Stimulated activated CD8-positive, alpha-beta memory T cell treated with anti-CD3 and anti-CD28 coated beads, Interleukin-7, amount 100 ng/mL, for 48 hours (primary cell): ENCODE measurements around the gene METTL15.
"Not testable (repeated sequence)": the region's sequence is repeated elsewhere in the genome, so short reads cannot be mapped to it uniquely, and the experiment has no call there.

Experiments used
- DNase-seq, 2 donors: peaks; one replicate each; pipeline ENCODE4 v3.0.0-alpha.2; 2020; ENCODE audit warnings: low read depth in 1 of 2; ENCODE audit errors: extremely low read depth in 1 of 2

The METTL15 gene

DNA sequence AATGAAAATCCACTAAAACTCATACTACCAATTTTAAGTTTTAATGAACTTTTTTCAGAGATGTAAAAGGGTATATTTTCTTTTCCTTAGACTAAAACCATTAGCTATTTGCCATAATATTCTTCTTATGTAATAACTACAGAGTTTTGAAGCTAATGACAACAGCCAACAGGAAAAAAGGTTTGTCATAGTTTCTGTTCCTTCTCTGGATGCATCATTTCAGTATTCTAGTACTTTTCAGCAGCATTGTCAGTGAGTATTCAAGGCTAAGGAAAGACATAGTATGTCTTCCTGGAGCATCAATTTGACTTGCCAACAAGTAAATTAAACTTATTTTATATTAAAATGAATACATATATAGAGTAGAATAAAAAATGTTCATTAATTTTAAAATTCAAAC, 166.0 kb downstream of the METTL15 start:
- DNase-seq: no peak

DNA sequence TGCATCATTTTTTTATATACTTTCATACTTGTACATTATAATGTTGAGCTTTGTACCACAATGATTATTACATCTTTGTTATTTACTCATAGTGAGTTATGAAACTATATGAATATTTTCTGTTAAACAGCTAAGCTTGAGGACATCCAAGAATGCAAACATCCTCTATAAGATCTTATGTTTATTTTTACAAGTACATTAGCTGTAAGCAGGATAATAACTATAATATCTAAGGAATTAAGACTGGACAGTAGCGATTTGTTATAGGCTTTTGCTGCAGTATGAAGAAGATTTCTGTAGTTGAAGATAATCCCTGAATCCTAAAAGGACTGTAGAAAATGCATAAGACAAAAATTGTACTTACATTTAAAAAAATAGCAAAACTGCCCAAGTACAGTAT, 176.0 kb downstream of the METTL15 start:
- DNase-seq: no peak

DNA sequence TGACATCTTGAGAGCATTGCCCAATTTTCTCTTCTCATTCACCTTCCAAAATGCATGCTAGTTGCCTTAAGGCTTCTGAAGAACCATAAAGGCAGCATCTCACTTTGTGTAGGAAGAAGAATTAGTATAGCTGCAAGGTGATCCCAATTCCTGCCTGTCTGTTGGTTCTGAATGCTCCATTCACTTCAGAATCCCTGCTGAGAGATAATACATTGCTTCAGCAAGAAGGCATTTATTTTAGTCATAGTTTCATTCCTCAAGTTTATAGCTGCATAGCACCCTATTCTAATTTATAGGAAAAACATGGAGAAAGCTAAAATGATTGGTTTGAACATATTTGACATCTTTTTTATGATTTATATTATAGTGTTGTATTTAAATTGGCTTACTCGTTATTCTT, 181.3 kb downstream of the METTL15 start:
- DNase-seq: no peak

DNA sequence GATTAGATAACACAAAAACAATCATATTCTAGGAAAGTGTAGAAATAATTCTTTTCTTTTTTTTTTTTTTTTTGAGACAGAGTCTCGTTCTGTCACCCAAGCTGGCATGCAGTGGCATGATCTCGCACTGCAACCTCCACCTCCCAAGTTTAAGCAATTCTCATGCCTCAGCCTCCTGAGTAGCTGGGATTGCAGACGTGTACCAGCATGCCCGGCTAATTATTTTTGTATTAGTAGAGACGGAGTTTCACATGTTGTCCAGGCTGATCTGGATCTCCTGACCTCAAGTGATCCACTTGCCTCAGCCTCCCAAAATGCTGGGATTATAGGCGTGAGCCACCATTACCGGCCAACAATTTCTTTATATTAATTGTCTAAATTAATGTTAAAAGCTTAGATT, 182.8 kb downstream of the METTL15 start:
- not testable (repeated sequence) for DNase-seq

DNA sequence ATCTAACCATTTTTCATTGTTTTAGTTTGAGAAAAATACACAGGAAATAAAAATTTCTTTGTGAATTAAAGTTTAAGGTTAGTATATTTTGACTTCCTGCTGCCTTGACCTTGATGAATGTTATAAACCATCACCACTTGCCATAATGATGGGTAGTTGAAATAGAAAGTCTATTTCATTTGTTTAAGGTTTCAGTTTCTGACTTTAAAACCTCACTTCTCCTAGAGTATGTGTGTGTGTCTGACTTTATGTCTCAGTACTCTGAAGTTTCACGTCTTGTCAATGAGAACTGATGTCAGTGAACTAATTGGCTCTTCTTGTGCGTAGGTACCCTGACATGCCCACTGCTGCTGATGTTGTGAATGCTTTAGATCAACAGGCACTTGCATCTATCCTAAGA, 188.2 kb downstream of the METTL15 start:
- no peak for DNase-seq

DNA sequence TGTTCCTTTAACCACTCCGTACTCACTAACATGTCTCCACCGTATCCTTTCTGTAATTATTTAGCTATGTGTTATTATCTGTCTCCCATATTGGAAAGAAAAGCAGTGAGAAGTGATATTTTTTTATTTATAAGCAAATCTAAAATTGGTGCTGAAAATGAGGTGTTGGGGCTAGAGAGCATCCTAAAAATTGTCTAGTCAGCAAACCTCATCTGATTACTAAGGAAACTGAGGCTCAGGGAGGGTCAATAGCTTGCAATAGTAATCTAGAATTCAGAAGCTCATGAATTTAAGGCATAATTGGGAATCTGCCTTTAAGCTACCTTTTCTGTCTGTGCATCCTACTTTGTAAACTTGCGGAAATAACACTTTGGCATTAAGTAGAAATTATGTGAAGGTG, 190.0 kb downstream of the METTL15 start:
- DNase-seq: no peak

DNA sequence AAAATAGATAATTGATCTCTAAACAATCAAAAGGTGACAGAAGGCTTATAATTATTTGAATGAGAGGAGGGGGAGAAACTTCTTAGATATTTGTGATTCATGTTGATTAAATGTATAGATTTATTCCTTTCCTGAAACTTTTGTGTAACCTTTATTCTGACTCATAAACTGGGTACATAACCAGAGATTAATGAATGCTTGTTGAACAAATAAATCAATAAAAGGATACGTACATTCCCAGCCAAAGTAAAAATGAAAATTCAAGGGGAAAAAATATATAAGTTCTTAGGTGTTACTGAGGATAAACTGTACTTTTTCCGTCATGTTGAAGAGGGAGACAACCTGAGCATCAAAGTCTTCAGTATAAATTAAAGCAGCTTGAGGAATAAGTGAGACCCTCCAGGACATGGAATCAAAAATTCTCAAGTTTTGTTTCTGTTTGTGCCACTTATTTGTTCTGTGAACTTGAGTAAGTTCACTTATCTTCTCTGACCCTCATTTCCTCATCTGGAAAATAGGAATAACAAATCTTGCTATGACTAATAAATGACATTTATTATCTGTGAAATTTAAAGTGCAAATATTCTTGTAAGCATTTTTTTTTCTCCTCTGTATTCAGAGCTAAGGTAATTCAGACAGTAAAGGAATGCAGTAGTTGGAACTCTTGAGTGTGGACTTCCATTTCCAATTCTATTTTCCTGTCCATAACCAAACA, 195.4 kb downstream of the METTL15 start:
- DNase-seq: no peak

DNA sequence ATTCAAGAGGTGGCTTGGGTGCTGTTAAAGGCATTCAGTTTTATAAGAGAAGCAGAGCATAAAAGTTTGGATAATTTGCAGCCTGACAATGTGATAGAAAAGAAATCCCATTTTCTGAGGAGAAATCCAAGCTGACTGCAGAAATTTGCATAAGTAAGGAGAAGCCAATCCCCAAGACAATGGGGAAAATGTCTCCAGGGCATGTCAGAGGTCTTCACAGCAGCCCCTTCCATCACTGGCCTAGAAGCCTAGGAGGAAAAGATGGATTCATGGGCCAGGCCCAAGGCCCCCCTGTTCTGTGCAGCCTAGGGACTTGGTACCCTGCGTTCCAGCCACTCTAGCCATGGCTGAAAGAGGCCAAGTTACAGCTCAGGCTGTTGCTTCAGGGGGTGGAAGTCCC, 207.3 kb downstream of the METTL15 start:
- no peak for DNase-seq

DNA sequence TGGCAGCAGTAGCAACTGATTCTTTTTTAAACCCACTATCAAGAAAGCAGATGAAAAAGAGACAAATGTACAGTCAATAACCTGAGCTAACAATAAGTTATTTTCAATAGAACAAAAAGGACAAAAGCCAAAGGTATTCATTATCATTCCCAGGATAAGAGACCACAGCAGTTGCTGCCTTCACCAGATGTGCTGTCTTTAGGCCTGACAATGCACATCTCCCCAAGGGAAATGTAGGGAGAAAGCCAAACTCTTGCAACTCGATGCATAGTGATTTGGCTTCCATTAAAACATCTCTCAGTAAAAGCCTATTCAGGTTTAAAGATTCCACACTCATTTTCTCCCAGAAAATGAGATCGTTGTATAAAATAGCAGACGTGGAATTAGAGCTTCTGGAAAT, 210.7 kb downstream of the METTL15 start:
- DNase-seq: no peak

DNA sequence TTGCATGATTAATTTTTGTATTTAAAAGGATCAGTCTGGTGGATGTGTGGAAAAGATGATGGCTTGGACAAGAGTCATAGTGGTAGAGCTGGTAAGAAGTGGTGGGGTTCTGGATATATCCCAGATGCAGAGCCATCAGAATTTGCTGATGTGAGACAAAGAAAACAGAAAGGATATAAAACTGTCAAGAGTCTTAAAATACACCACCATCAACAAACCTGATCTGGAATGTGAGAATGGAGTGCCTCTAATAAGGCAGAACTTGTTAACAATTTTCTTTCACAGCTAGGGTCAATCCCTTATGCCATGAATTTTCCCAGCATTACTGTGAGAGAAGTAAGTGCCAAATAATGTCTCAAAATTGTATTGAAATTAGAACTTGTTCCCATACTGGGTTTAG, 215.4 kb downstream of the METTL15 start:
- DNase-seq: no peak

DNA sequence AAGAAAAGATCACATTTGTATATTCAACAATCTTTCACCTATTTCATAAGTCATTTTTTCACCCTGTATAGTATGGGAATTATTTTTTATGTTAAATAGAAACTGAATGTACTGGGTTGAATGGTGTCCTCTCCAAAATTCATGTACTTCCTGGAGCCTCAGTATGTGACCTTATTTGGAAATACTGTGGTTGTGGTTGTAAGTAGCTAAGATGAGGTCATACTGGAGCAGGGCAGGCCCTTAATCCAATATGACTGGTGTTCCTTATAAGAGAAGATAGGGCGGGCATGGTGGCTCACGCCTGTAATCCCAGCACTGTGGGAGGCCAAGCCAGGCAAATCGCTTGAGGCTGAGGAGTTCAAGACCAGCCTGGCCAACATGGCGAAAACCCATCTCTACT, 224.2 kb downstream of the METTL15 start:
- DNase-seq: not testable (repeated sequence)

DNA sequence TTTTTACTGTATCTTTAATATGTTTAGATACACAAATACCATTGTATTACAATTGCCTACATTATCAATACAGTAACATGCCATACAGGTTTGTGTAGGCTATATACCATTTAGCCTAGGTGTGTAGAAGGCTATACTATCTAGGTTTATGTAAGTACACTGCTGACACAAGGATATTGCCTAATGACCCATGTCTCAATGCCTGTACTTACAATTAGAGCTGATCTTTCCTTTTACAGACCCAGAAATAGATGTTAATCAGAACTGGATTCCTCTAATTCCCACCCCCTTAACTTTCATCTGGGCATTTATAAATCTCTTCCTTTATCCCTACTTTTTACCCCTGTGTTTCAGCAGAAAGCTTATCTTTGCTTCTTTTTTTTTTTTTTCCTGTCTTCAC, 229.5 kb downstream of the METTL15 start:
- DNase-seq: no peak

DNA sequence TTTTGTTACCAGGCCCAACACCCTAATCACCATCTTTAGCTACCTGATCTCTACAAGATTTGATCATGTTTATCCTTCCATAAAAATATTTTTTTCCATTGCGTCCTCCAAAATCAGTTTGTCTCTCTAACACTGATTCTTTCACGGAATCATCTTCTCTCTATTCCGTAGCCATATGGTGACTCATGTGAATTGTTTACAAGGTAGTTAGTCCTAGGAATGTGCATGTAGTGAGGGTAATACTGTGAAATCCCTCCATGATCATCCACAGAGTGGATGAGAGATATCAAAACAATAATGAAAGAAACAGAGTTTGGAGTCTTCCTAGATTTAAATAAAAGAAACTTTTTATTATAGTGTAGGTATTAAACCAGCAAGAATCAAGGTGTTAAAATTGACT, 230.2 kb downstream of the METTL15 start:
- no peak for DNase-seq

DNA sequence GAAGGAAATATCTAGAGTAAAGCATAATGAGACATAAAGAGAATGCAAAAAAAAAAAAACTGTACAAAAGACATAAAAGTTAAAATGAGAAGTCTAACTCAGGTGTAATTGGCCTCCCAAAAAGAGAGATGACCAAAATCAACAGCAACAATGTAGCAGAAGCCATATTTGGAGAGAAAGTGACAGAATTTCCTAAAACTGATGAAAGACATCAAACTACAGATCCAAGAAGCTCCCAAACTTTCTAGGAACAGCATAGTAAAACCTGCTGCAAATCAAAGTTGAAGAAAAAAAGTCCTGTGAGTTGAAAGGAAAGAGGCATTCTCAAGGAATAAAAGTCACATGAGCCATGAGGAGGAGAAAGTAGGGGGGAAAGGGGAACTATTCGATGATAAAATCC, 231.3 kb downstream of the METTL15 start:
- DNase-seq: no peak

DNA sequence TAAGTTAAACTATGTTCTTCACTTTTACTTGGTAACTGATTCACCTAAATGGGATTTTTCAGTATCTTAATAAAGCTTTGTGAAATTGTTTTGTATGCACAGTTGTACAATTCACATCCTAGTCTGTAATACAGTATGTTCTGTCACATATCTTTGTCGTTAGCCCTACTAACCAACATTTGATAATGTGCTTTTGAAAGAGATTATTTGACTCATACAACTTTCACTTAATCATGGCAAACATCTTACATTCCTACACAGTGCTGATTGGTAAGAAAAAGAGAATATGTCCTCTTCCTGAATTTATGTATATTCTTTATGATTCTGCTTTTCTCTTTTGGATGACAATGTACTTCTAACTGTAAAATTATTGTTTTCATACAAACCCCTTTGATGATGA, 234.5 kb downstream of the METTL15 start:
- DNase-seq: no peak

DNA sequence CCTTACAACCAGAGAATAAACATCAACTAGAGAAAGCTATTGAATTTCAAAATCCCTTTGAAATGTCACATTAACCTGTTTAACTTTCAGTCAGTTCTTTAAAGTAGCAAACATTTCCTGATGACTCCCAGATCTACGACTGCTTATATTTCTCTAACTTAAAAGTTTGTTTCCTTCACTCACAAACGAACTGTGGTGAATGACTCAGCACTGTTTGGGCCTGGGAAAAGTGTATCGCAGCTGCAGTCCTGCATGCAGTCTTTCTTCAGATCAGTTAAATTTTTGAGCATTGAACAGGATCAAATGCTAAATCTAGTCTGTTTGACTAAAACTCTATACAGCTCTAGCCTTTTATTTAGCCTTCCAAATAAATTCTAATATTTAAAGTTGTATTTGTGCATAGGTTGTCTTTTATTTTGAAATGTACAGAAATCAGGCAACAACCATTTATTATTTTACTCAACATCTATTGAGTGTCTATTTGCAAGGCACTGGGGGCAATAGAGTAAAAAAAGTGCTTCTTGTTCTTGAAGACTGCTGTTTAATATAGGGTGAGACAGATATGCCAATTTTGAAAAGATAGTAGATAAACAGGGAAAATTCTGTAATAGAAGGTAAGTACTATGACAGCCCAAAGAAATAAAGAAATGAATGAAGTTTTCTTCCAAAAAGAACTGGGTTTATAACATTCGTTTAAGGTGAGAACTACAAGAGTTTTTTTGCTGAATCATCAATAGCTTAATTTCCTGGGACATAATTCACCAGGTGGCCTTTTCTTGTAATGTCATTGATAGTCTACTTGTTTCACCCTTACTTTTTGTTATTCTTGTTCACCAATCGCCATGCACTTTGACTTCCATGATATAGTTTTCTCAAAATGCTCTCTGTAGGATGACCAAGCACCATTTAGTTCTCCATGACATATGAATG, 235.4 kb downstream of the METTL15 start:
- no peak for DNase-seq

DNA sequence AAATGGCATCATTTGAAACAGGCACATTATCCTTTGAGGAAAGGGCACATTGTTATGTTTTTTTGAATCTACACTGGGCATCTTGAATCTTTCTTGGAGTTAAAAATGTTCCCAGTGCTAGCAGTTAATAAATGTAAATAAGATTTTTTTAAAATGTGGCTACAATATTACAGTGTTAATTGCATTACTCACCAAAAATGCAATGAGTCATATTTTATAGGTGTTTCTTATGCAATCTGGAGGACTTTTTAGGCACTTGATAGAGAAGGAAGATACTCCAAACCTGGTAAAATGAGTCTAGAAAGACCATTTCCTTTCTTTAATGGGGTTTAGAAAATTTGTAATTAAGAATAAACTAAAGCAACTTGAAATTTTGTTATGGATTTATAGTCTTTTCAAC, 238.0 kb downstream of the METTL15 start:
- no peak for DNase-seq

DNA sequence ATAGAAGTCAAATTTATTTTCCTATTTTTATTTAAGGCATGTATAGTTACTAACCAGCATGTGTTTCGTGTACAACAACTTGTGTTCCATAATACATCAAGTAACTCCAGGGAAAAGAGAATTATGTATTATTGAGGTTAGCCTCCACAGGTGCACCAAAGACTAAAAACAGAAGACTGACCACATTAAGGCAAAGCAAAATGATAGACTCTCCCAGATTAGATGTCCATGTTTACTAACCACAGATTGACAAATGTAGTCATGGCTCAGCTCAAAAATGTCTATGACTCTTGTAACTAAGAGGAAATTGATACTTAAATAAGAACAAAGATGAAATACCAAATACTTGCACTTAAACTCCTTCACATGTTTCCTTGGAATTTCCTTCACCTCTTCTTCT, 238.5 kb downstream of the METTL15 start:
- DNase-seq: no peak

DNA sequence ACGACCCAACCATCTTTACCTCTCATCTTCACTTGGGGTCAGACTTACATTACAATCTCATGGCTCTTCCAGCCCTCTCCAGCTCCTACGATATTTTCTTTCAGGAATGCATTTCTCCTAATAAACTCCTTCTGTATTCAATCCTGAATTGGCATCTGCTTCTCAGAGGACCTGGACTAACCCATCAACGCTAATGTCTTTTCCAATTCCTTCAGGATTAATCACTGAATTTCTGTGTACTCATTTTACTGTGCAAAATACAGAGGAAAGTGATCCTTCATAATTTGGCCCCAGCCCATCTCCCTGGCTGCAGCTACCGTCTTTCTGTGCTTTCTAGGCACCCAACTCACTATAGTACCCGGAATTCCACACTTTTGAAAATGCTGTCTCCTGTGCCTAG, 239.2 kb downstream of the METTL15 start:
- DNase-seq: no peak

DNA sequence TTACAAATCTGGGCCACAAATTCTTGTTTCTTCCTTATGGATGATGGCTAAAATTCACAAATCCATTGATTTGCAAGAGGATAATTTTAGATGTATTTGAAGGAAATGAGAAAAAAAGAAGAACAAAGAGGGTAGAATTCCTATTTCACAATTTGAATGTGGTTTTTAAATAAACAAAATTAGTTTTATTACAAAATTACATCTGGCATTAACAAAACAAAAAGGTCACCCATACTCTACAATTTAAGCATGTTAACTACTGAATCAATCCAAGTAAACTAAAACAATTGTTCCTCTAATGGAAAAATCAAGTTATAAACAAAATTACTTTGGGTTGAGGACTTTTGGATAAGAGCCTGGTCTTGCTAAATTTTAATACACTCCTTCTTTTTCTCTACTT, 242.0 kb downstream of the METTL15 start:
- no peak for DNase-seq

DNA sequence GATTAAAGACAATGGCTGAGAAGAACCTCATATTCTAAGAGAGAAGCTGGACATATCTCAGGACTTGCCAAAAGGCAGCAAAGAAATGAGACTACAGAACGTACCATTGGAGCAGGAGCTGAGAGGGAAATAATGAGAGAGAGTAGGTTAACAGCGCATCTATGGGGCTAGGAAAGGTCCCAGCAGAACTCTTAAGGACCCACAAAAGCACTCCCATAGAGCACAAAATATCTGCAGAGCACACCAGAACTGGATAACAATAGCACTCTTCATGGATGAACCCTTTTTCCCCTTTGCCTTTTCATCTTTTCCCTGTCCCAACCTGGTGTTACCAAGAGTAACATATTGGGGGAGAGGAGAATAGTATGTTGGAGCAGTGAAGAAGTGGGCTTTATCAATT, 245.8 kb downstream of the METTL15 start:
- DNase-seq: no peak
